ENCODE measurements around the gene POU4F1. TPM values are rescaled to one million over a fixed set of nuclear protein-coding genes. Genes with fewer than 3 reads are reported as not detected.

The POU4F1 gene
- total and polyA plus RNA-seq, 7 donors = 0.04 to 2.6 (median 0.17) TPM; not detected in 1

DNA sequence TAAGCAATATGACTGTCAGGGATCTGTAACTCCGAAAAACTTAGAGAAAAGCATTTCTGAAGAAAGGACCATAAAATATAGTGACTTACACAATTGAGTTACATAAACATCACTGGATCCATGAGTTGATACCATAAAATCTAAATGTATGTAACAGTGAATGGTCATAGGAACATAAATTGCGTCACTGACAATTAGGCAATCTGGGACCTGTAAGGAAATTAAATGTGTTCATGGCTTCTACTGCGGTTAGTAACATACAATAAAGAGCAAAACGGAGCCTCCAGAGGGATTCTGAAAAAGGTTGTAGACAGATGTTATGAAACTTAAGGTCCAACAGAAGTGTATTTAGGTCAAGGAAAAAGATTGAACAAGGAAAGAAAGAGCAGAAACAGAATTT is 27.1 kb downstream of the POU4F1 start:
- DNase-seq = no peak
- WGBS, 3 donors = 81 to 87% (median 84%) methylated on average over 4 of the region's 4 CpGs
- ATAC-seq = no peak
- no peaks in the 10 kb centered on the region for H3K36me3 ChIP-seq (ENCODE audit: insufficient read depth in 1 of 2, low read depth in 1 of 2)
- peaks cover 0 to 4% (median 0%) of the 10 kb centered on the region in 3 donors for H3K27me3 ChIP-seq (ENCODE audit: insufficient read depth in 3 of 3, low read length in 2 of 3)
- intact Hi-C loops (cut with DNase I) = no loop called here
- H3K4me3 ChIP-seq = no peak overlapping the region
- H3K4me1 ChIP-seq = no peaks in the 10 kb centered on the region
- no peak overlapping the region for H3K27ac ChIP-seq
- H3K9me3 ChIP-seq = no peaks in the 10 kb centered on the region
- TF ChIP-seq, protein P1, sequence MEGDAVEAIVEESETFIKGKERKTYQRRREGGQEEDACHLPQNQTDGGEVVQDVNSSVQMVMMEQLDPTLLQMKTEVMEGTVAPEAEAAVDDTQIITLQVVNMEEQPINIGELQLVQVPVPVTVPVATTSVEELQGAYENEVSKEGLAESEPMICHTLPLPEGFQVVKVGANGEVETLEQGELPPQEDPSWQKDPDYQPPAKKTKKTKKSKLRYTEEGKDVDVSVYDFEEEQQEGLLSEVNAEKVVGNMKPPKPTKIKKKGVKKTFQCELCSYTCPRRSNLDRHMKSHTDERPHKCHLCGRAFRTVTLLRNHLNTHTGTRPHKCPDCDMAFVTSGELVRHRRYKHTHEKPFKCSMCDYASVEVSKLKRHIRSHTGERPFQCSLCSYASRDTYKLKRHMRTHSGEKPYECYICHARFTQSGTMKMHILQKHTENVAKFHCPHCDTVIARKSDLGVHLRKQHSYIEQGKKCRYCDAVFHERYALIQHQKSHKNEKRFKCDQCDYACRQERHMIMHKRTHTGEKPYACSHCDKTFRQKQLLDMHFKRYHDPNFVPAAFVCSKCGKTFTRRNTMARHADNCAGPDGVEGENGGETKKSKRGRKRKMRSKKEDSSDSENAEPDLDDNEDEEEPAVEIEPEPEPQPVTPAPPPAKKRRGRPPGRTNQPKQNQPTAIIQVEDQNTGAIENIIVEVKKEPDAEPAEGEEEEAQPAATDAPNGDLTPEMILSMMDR (IDR thresholded peaks at IDR 0.05) = no peak

- H3K36me3 ChIP-seq (ENCODE audit: insufficient read depth in 1 of 2, low read depth in 1 of 2) = no peaks in the 10 kb centered on the region
- 65 to 74% (median 70%) methylated on average over 5 of the region's 5 CpGs for WGBS, 3 donors
- H3K4me3 ChIP-seq = no peak overlapping the region
- no peak for DNase-seq
- no peak overlapping the region for H3K27ac ChIP-seq
- no peaks in the 10 kb centered on the region for H3K4me1 ChIP-seq
- intact Hi-C loops (cut with DNase I) = no loop called here
- no peaks in the 10 kb centered on the region for H3K9me3 ChIP-seq
- no peak for ATAC-seq
- peaks cover 0 to 4% (median 0%) of the 10 kb centered on the region in 3 donors for H3K27me3 ChIP-seq (ENCODE audit: insufficient read depth in 3 of 3, low read length in 2 of 3)
- TF ChIP-seq, protein P1 (IDR thresholded peaks at IDR 0.05) = no peak
Measured at GRCh38 chr13:78572459-78572858, 30.9 kb downstream of the POU4F1 start.

DNA sequence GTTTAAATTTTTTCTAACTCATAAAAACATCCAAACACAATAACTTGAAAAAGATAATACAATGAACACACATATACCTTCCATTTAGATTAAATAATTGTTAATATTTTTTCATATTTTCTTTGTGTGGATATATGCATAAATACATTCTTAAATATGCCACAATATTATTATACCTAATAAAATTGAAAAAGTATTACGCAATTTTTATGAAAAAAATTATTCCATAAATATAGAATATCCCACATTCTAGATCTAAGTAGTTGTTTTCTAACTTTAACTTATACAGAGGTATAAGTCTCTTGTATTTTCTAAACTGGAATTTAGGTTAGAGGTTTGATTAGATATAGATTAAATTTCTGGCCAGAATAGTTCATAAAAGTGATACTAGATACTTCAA is 34.3 kb downstream of the POU4F1 start:
- TF ChIP-seq, protein P1 (IDR thresholded peaks at IDR 0.05) = no peak
- Histone ChIP-seq H3K36me3 (ENCODE audit: insufficient read depth in 1 of 2, low read depth in 1 of 2) (no peaks in the 10 kb centered on the region), H3K27me3 (ENCODE audit: insufficient read depth in 3 of 3, low read length in 2 of 3) (no peaks in the 10 kb centered on the region), H3K27ac (no peak overlapping the region), H3K4me1 (no peaks in the 10 kb centered on the region), H3K9me3 (no peaks in the 10 kb centered on the region), H3K4me3 (no peak overlapping the region)
- no peak for ATAC-seq
- WGBS, 3 donors = 95 to 100% (median 96%) methylated on average over 1 of the region's 1 CpG
- DNase-seq = no peak
- intact Hi-C loops (cut with DNase I) = no loop called here

DNA sequence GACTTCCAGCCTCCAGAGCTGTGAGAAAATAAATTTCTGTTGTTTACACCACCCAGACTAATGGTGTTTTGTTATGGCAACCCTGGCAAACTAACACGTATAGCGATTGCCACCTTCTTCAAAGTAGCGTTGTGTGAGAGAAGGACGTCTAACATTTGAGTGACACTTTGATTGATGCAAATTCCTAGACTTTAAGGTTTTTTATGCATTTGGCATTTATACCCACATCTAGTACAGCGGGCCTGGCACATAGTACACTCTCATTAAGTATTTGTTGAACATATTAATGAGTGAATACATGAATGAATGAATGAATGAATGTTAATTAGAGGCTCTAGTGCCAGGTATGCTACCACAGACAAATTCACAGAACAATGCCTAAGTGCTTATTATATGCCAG is 36.7 kb downstream of the POU4F1 start:
- TF ChIP-seq, protein P1 (IDR thresholded peaks at IDR 0.05) = no peak
- DNase-seq = no peak
- Histone ChIP-seq H3K27me3 (ENCODE audit: insufficient read depth in 3 of 3, low read length in 2 of 3) (peaks cover 0 to under 1% (median 0%) of the 10 kb centered on the region in 3 donors), H3K9me3 (no peaks in the 10 kb centered on the region), H3K36me3 (ENCODE audit: insufficient read depth in 1 of 2, low read depth in 1 of 2) (no peaks in the 10 kb centered on the region), H3K27ac (no peak overlapping the region), H3K4me1 (no peaks in the 10 kb centered on the region), H3K4me3 (no peak overlapping the region)
- no peak for ATAC-seq
- 84 to 89% (median 87%) methylated on average over 5 of the region's 5 CpGs for WGBS, 3 donors
- intact Hi-C loops (cut with DNase I) = no loop called here

GRCh38 chr13:78562237-78562889 is 41.0 kb downstream of the POU4F1 start:
- intact Hi-C loops (cut with DNase I) = no loop called here
- Histone ChIP-seq H3K4me3 (no peak overlapping the region), H3K9me3 (no peaks in the 10 kb centered on the region), H3K36me3 (ENCODE audit: insufficient read depth in 1 of 2, low read depth in 1 of 2) (no peaks in the 10 kb centered on the region), H3K4me1 (no peaks in the 10 kb centered on the region), H3K27ac (no peak overlapping the region), H3K27me3 (ENCODE audit: insufficient read depth in 3 of 3, low read length in 2 of 3) (peaks cover 0 to 1% (median 0%) of the 10 kb centered on the region in 3 donors)
- no peak for ATAC-seq
- TF ChIP-seq, protein P1 (IDR thresholded peaks at IDR 0.05) = no peak
- whole genome bisulfite sequencing, 3 donors = 52 to 54% (median 53%) methylated on average over 5 of the region's 5 CpGs
- DNase-seq = no peak

Measured in psoas muscle (tissue), 8 donors.